ENCODE data around the gene ZNF417. TPM values are rescaled to one million over a fixed set of nuclear protein-coding genes. Genes with fewer than 3 reads are reported as not detected.
"Not testable (repeated sequence)": the region's sequence is repeated elsewhere in the genome, so short reads cannot be mapped to it uniquely, and the experiment has no call there.

Gene ZNF417
- 10 to 100 TPM; 19.8 to 20.2 TPM for total RNA-seq
- polyA plus RNA-seq (ENCODE audit: insufficient read depth, low read depth, low replicate concordance), result 13.4 TPM
- long read RNA-seq, donor 1, partial matches to known transcripts, result 0 of 3 reads
- long read RNA-seq, donor 1, other reads (novel, unspliced or antisense), result 0 of 3 reads
- long read RNA-seq, donor 2, result 0 reads

GRCh38 chr19:57916168-57916995 lies at the start of gene ZNF417:
Gene ZNF417 (minus strand): TSS chr19:57916592. CDS start chr19:57916411, 181 bp downstream.
- Histone ChIP-seq H3K4me3 (peak within 1 kb of the TSS; percentile 63 to 71), H3K27ac (peak within 1 kb of the TSS; percentile 43 to 55)
- H3K36me3 ChIP-seq (ENCODE audit: low read depth, missing control alignments); H3K4me1 ChIP-seq; H3K9me3 ChIP-seq; H3K27me3 ChIP-seq; intact Hi-C loops (cut with DNase I; ENCODE audit: low total_unique reads): not testable (repeated sequence)
- WGBS, 2 donors, result 0 to 1% methylated on average over 18 to 51 of the region's 51 CpGs
- DNase-seq, result peak; percentile 96

GRCh38 chr19:57964761-57965160 lies 48.4 kb upstream of the ZNF417 start:
- DNase-seq, result no peak
- TF ChIP-seq POLR2A (IDR thresholded peaks at IDR 0.05) (no peak), CTCF (IDR thresholded peaks at IDR 0.05) (no peak)
- Histone ChIP-seq H3K27ac (no peak overlapping the region), H3K9me3 (no peaks in the 10 kb centered on the region), H3K36me3 (ENCODE audit: low read depth, missing control alignments) (no peaks in the 10 kb centered on the region), H3K4me3 (no peak overlapping the region), H3K4me1 (no peaks in the 10 kb centered on the region), H3K27me3 (no peaks in the 10 kb centered on the region)
- 84 to 95% methylated on average over 8 of the region's 8 CpGs for WGBS, 2 donors
- intact Hi-C loops (cut with DNase I; ENCODE audit: low total_unique reads), result no loop called here

GRCh38 chr19:57961785-57962184 lies 45.4 kb upstream of the ZNF417 start:
- Histone ChIP-seq H3K4me1 (no peaks in the 10 kb centered on the region), H3K9me3 (no peaks in the 10 kb centered on the region), H3K27ac (no peak overlapping the region), H3K4me3 (no peak overlapping the region), H3K36me3 (ENCODE audit: low read depth, missing control alignments) (no peaks in the 10 kb centered on the region), H3K27me3 (no peaks in the 10 kb centered on the region)
- WGBS, 2 donors, result 84 to 85% methylated on average over 1 of the region's 1 CpG
- TF ChIP-seq POLR2A (IDR thresholded peaks at IDR 0.05) (no peak), CTCF (IDR thresholded peaks at IDR 0.05) (no peak)
- intact Hi-C loops (cut with DNase I; ENCODE audit: low total_unique reads), result no loop called here
- DNase-seq, result no peak

- Histone ChIP-seq H3K4me3 (no peak overlapping the region), H3K4me1 (no peaks in the 10 kb centered on the region), H3K27me3 (no peaks in the 10 kb centered on the region), H3K36me3 (ENCODE audit: low read depth, missing control alignments) (no peaks in the 10 kb centered on the region), H3K27ac (no peak overlapping the region), H3K9me3 (no peaks in the 10 kb centered on the region)
- WGBS, 2 donors, result 87 to 100% methylated on average over 4 of the region's 4 CpGs
- DNase-seq, result no peak
- TF ChIP-seq CTCF (IDR thresholded peaks at IDR 0.05) (no peak), POLR2A (IDR thresholded peaks at IDR 0.05) (no peak)
- intact Hi-C loops (cut with DNase I; ENCODE audit: low total_unique reads), result no loop called here
Observed at GRCh38 chr19:57954996-57955395, 38.6 kb upstream of the ZNF417 start.

GRCh38 chr19:57949702-57950101 lies 33.3 kb upstream of the ZNF417 start:
- no peak for DNase-seq
- 70 to 72% methylated on average over 10 to 12 of the region's 12 CpGs for WGBS, 2 donors
- H3K27me3 ChIP-seq, result no peaks in the 10 kb centered on the region
- intact Hi-C loops (cut with DNase I; ENCODE audit: low total_unique reads), result no loop called here
- H3K4me3 ChIP-seq, result peak overlapping the region in 1 of 2 donors; percentile 26
- no peaks in the 10 kb centered on the region for H3K36me3 ChIP-seq (ENCODE audit: low read depth, missing control alignments)
- no peaks in the 10 kb centered on the region for H3K9me3 ChIP-seq
- H3K27ac ChIP-seq, result no peak overlapping the region
- TF ChIP-seq CTCF (IDR thresholded peaks at IDR 0.05), result no peak
- H3K4me1 ChIP-seq, result peaks cover 12% of the 10 kb centered on the region

Measured in testis (tissue), 5 donors.